HepG2 (cell line): ENCODE data around the gene SLC13A3. TPM values are rescaled to one million over a fixed set of nuclear protein-coding genes. Genes with fewer than 3 reads are reported as not detected.

Source experiments
- ADNP ChIP-seq: sonication (generic); formaldehyde crosslinking; IDR thresholded peaks from 2 replicates; pipeline ENCODE4 v1.4.0; 2020; ENCODE audit warnings: missing genetic modification reagents
- CBX1 ChIP-seq: IDR thresholded peaks from one replicate; pipeline ENCODE4 v1.6.1; 2016; ENCODE audit warnings: antibody characterized with exemption, low read depth
- FOXC1 ChIP-seq: sonication (generic); formaldehyde crosslinking; IDR thresholded peaks from 2 replicates; pipeline ENCODE4 v1.8.0; 2022; ENCODE audit warnings: mild to moderate bottlenecking, missing genetic modification reagents, borderline replicate concordance
- HES4 ChIP-seq: sonication (generic); formaldehyde crosslinking; IDR thresholded peaks from 2 replicates; pipeline ENCODE4 v1.9.0; 2021; ENCODE audit warnings: mild to moderate bottlenecking, missing genetic modification reagents, borderline replicate concordance
- MED8 ChIP-seq: sonication (generic); formaldehyde crosslinking; IDR thresholded peaks from 2 replicates; pipeline ENCODE4 v1.8.1; 2023; ENCODE audit warnings: mild to moderate bottlenecking, missing genetic modification reagents; ENCODE audit not compliant: insufficient replicate concordance
- NRL ChIP-seq: sonication (generic); formaldehyde crosslinking; IDR thresholded peaks from 2 replicates; pipeline ENCODE4 v1.5.0; 2020; ENCODE audit warnings: missing genetic modification reagents, mild to moderate bottlenecking, moderate library complexity, borderline replicate concordance
- RXRA ChIP-seq: sonication (generic); formaldehyde crosslinking; IDR thresholded peaks from 2 replicates; pipeline ENCODE4 v1.5.1; 2020; ENCODE audit warnings: missing genetic modification reagents
- SAFB2 ChIP-seq: sonication (generic); formaldehyde crosslinking; IDR thresholded peaks from 2 replicates; pipeline ENCODE4 v1.5.1; 2020; ENCODE audit warnings: missing genetic modification reagents, low read depth, mild to moderate bottlenecking, borderline replicate concordance
- TCF7 ChIP-seq: sonication (generic); IDR thresholded peaks from 2 replicates; pipeline ENCODE4 v1.6.1; 2016; ENCODE audit warnings: antibody characterized with exemption, low read depth
- TOPORS ChIP-seq: sonication (generic); formaldehyde crosslinking; IDR thresholded peaks from 2 replicates; pipeline ENCODE4 v1.8.0; 2023; ENCODE audit warnings: mild to moderate bottlenecking, missing genetic modification reagents
- WIZ ChIP-seq: sonication (generic); formaldehyde crosslinking; IDR thresholded peaks from 2 replicates; pipeline ENCODE4 v1.5.1; 2020; ENCODE audit warnings: mild to moderate bottlenecking, missing genetic modification reagents
- ZNF274 ChIP-seq: sonication (generic); formaldehyde crosslinking; IDR thresholded peaks from 2 replicates; pipeline ENCODE4 v1.5.1; 2020; ENCODE audit warnings: mild to moderate bottlenecking, missing genetic modification reagents
- ZNF350 ChIP-seq: sonication (generic); formaldehyde crosslinking; IDR thresholded peaks from 2 replicates; pipeline ENCODE4 v1.4.0; 2020; ENCODE audit warnings: mild to moderate bottlenecking, low read depth, missing genetic modification reagents, borderline replicate concordance
- ZNF550 ChIP-seq: sonication (generic); formaldehyde crosslinking; IDR thresholded peaks from 2 replicates; pipeline ENCODE4 v1.4.0; 2020; ENCODE audit warnings: mild to moderate bottlenecking, missing genetic modification reagents, borderline replicate concordance
- ZNF879 ChIP-seq: sonication (generic); formaldehyde crosslinking; IDR thresholded peaks from 2 replicates; pipeline ENCODE4 v1.8.1; 2023; ENCODE audit warnings: missing genetic modification reagents
- polyA plus RNA-seq, 8 experiments: library from polyadenylated mRNA; depleted of rRNA in 3 of 8; stranded (reverse) in 7 of 8; unstranded in 1 of 8; fragments of >200 nt; fragmentation: Illumina TruSeq in 4 of 8; extraction: Trizol in 4 of 8; gene quantifications; 2 replicates each; pipeline versions ENCODE4 v1.2.1 to v1.2.3, GENCODE V29; 2011 to 2016; ENCODE audit warnings: low read depth in 4 of 8, missing spikeins in 1 of 8, mixed read lengths in 1 of 8; ENCODE audit not compliant: insufficient read depth in 1 of 8
- total RNA-seq, 5 experiments: library from RNA; depleted of rRNA; stranded (reverse); fragments of >200 nt; fragmentation: Illumina TruSeq; extraction: Trizol; gene quantifications; 2 replicates each; pipeline ENCODE4 v1.2.3, GENCODE V29; 2016; ENCODE audit warnings: low read depth in 1 of 5
- TF ChIP-seq, protein P1 (sequence below): IDR thresholded peaks from 2 replicates; pipeline ENCODE4 v1.6.1; 2012; ENCODE audit warnings: low read depth, low read length, improper control_type of control experiment
- TF ChIP-seq, protein P2 (sequence below): sonication (generic); formaldehyde crosslinking; IDR thresholded peaks from 2 replicates; pipeline ENCODE4 v1.8.1; 2023; ENCODE audit warnings: mild to moderate bottlenecking, missing genetic modification reagents
- TF ChIP-seq, protein P3 (sequence below): sonication (generic); formaldehyde crosslinking; IDR thresholded peaks from 2 replicates; pipeline ENCODE4 v1.5.1; 2020; ENCODE audit warnings: mild to moderate bottlenecking, missing genetic modification reagents
- TF ChIP-seq, protein P4 (sequence below): sonication (generic); formaldehyde crosslinking; IDR thresholded peaks from 2 replicates; pipeline ENCODE4; 2020; ENCODE audit warnings: missing genetic modification reagents, mild to moderate bottlenecking, borderline replicate concordance
- TF ChIP-seq, protein P5 (sequence below): IDR thresholded peaks from 2 replicates; pipeline ENCODE4 v1.6.1; 2016; ENCODE audit warnings: missing compliant biosample characterization, missing genetic modification reagents, borderline replicate concordance

The SLC13A3 gene
- total and polyA plus RNA-seq, 2 of the 13 experiments (the other 11 are each of a cell fraction or from before 2014, with no cell fraction given), result 66.5 to 76.0 TPM

DNA sequence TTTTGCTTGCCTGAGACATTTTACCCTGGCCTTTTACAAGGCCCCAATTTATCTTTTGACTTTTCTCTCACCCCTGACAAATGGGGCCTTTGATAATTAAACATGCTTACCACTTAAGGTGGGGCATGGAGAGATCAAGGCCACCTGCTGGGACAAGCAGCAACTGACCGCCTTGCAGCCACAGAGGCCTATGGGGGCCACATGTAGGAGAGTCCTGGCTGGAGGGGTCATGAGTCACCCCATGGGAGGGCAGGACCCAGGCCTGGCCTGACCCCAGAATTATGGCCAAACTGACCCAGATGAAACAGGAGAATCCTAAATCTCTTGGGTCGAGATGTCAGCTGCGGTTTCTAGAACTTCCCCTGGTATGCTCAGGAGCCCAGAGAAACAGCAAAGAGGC is 92.3 kb downstream of the SLC13A3 start (continued):
- TF ChIP-seq ZNF350 (CRISPR knock-in tag) (0 out of 2 replicates have a peak, but pooled peaks have one; percentile 17), ZNF879 (CRISPR knock-in tag) (no peak), NRL (no peak), ZNF274 (no peak), CBX1 (no peak), TCF7 (no peak), SAFB2 (CRISPR knock-in tag) (no peak), FOXC1 (CRISPR knock-in tag) (no peak), ADNP (no peak), HES4 (CRISPR knock-in tag) (no peak), MED8 (no peak), TOPORS (CRISPR knock-in tag) (no peak), RXRA (CRISPR knock-in tag) (0 out of 2 replicates have a peak, but pooled peaks have one; percentile 2), WIZ (CRISPR knock-in tag) (no peak), ZNF550 (CRISPR knock-in tag) (no peak)
- TF ChIP-seq, protein P1, sequence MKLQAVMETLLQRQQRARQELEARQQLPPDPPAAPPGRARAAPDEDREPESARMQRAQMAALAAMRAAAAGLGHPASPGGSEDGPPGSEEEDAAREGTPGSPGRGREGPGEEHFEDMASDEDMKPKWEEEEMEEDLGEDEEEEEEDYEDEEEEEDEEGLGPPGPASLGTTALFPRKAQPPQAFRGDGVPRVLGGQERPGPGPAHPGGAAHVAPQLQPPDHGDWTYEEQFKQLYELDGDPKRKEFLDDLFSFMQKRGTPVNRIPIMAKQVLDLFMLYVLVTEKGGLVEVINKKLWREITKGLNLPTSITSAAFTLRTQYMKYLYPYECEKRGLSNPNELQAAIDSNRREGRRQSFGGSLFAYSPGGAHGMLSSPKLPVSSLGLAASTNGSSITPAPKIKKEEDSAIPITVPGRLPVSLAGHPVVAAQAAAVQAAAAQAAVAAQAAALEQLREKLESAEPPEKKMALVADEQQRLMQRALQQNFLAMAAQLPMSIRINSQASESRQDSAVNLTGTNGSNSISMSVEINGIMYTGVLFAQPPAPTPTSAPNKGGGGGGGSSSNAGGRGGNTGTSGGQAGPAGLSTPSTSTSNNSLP, result no peak
- TF ChIP-seq, protein P2, sequence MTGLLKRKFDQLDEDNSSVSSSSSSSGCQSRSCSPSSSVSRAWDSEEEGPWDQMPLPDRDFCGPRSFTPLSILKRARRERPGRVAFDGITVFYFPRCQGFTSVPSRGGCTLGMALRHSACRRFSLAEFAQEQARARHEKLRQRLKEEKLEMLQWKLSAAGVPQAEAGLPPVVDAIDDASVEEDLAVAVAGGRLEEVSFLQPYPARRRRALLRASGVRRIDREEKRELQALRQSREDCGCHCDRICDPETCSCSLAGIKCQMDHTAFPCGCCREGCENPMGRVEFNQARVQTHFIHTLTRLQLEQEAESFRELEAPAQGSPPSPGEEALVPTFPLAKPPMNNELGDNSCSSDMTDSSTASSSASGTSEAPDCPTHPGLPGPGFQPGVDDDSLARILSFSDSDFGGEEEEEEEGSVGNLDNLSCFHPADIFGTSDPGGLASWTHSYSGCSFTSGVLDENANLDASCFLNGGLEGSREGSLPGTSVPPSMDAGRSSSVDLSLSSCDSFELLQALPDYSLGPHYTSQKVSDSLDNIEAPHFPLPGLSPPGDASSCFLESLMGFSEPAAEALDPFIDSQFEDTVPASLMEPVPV (CRISPR knock-in tag), result no peak
- TF ChIP-seq, protein P3, sequence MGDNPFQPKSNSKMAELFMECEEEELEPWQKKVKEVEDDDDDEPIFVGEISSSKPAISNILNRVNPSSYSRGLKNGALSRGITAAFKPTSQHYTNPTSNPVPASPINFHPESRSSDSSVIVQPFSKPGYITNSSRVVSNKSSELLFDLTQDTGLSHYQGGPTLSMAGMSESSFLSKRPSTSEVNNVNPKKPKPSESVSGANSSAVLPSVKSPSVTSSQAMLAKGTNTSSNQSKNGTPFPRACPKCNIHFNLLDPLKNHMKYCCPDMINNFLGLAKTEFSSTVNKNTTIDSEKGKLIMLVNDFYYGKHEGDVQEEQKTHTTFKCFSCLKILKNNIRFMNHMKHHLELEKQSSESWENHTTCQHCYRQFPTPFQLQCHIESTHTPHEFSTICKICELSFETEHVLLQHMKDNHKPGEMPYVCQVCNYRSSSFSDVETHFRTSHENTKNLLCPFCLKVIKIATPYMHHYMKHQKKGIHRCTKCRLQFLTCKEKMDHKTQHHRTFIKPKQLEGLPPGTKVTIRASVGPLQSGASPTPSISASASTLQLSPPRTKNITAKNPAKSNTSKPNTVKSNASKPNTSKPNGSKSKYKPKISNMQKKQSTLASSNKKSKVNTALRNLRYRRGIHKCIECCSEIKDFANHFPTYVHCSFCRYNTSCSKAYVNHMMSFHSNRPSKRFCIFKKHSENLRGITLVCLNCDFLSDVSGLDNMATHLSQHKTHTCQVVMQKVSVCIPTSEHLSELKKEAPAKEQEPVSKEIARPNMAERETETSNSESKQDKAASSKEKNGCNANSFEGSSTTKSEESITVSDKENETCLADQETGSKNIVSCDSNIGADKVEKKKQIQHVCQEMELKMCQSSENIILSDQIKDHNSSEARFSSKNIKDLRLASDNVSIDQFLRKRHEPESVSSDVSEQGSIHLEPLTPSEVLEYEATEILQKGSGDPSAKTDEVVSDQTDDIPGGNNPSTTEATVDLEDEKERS, result no peak
- TF ChIP-seq, protein P4, sequence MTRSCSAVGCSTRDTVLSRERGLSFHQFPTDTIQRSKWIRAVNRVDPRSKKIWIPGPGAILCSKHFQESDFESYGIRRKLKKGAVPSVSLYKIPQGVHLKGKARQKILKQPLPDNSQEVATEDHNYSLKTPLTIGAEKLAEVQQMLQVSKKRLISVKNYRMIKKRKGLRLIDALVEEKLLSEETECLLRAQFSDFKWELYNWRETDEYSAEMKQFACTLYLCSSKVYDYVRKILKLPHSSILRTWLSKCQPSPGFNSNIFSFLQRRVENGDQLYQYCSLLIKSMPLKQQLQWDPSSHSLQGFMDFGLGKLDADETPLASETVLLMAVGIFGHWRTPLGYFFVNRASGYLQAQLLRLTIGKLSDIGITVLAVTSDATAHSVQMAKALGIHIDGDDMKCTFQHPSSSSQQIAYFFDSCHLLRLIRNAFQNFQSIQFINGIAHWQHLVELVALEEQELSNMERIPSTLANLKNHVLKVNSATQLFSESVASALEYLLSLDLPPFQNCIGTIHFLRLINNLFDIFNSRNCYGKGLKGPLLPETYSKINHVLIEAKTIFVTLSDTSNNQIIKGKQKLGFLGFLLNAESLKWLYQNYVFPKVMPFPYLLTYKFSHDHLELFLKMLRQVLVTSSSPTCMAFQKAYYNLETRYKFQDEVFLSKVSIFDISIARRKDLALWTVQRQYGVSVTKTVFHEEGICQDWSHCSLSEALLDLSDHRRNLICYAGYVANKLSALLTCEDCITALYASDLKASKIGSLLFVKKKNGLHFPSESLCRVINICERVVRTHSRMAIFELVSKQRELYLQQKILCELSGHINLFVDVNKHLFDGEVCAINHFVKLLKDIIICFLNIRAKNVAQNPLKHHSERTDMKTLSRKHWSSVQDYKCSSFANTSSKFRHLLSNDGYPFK, result no peak
- TF ChIP-seq, protein P5, sequence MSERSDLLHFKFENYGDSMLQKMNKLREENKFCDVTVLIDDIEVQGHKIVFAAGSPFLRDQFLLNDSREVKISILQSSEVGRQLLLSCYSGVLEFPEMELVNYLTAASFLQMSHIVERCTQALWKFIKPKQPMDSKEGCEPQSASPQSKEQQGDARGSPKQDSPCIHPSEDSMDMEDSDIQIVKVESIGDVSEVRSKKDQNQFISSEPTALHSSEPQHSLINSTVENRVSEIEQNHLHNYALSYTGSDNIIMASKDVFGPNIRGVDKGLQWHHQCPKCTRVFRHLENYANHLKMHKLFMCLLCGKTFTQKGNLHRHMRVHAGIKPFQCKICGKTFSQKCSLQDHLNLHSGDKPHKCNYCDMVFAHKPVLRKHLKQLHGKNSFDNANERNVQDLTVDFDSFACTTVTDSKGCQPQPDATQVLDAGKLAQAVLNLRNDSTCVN (CRISPR knock-in tag), result 0 out of 2 replicates have a peak, but pooled peaks have one; percentile 6
- TF ChIP-seq, all 625 proteins: peak for 7
